NCI-H2196 (cell line): ENCODE measurements around the gene SNX33.
"Not testable (repeated sequence)": the region's sequence is repeated elsewhere in the genome, so short reads cannot be mapped to it uniquely, and the experiment has no call there.

ENCODE experiments used
- DNase-seq: peaks from one replicate; lab custom pipeline; 2025; ENCODE audit not compliant: unreplicated experiment; lab: John Stamatoyannopoulos, UW

SNX33 gene

DNA sequence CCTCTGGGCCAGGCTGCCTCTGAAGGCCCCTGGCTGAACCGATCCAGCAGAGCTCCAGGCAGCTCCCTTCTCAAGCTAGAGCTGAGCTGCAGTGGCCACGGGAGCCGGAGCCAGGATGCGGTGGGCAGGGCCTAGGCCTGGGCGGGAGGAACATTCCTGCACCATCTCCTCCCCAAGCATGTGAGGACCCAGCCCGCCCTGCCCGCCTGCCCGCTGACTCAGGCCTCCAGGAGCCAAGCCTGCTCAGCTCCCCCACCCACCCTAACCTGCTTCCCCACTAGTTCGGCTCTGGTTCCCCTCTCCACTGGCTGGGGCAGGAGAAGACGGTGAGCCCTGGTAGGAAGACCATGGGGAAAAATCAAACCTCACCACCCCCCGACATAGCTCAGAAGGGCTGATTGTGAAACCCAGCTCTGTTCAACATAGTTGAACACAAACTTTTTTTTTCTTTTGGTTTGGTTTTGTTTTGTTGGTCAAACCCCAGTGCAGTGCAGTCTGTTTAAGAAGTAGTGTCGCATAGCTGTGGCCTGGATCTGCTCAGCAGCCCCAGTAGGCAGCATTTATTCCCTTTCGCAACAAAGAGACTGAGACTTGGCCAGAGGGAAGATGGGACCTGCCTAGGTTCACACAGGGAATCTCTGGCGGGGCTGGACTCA, 13.5 kb downstream of the SNX33 start:
- no peak for DNase-seq

DNA sequence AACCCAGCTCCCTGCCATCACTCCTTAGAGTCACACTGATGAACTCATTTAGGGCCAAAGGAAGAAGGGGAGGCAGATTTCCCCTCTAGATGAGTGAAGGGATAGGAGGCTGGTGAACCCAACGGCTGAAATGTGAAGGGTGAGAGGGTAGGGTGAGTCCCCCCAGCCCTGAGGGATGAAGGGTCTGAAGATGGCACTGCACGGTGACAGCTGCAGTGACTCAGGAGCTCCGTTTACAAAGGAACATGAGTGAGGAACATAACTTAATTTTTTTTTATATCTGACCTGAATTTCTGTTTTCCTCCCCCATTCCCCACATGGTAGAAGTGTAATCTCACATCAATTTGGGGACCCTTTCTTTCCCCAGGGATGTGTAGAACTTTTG, 14.0 kb downstream of the SNX33 start:
- DNase-seq = no peak

DNA sequence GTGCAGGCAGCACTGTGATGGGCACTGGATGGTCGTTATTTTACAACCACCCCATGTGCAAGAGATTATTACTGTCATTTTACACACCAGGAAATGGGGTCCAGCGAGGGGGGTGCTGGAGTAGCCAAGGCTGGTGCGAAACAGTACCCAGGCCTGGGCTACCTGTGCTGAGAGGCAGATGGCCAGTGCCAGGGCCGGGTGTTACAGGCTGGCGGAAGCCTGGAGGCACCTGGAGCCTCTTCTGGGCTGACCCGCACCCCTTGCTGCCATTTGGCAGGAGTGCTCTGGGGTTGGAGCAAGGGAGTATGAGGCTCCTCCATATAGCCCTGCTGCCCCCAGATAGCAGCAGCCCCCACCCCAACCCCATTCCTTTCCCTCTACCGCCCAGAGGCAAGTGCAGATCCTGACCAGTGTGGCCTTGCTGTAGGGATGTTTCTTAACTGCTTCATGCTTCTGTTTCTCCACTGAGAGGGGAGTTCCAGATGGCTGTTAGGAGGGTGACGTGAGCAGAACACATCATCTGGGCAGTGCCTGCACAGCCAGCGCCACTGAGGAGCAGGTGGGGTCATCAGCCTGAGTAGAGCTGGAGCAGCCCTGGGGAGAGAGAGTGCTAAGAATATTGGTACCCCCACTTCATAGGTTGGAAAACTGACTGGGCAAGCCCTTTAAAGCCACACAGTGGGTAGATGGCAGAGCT, 15.3 kb downstream of the SNX33 start:
- no peak for DNase-seq

DNA sequence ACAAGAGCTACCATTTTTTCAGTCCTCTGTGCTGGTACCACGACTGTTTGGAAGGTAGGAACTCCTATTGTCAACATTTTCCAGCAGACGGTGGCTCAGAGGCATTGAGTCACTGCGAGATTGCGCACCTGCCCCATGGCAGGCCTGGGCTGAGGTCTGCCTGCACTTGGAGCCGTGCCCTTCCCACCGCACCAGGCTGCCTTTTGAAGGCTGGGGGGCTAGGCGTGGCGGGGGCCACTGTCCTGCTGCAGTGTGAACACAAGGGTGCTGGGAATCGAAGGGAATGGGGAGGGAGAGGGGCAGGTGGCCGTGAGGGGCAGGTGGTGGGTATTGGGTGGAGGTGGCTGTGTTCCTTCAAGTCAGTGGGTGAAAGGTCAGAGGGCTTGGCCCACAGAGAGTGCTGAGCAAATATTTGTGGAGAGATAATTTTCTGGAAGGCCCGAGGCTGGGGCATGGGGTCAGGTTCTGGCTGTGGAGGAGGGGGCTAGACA, 16.3 kb downstream of the SNX33 start:
- peak; percentile 53 for DNase-seq

DNA sequence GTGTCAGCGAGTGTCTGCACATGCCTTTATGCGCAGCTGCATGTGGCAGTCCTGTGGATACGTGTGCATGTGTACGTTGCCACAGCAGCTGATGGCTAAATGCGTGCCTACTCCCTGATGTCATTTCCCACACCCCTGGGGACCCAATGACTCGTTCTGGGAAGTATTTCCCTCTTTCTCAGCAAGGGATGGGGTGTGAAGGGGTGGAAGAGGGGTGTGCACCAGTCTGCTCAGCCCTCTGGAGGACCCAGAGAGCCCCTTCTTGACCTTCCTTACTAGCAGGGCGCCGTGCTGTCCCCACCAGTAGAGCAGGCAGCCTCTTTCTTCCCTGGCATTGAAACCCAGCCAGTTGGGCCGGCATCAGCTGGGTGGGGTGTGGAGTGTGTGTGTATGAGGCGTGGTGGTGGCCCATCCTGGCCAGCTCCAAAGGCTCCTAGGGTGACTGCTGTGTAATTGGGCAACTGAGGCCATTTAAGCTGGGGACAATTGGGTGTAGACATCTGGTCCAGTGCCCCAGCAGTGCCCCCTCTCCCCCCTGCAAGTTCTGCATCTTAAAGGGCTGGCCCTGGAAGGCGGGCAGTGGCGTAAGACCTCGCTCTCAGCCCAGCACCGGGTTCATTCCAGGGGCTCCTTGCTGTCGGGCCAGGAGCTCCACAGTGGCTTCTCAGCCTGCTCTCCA, 19.2 kb downstream of the SNX33 start:
- no peak for DNase-seq

DNA sequence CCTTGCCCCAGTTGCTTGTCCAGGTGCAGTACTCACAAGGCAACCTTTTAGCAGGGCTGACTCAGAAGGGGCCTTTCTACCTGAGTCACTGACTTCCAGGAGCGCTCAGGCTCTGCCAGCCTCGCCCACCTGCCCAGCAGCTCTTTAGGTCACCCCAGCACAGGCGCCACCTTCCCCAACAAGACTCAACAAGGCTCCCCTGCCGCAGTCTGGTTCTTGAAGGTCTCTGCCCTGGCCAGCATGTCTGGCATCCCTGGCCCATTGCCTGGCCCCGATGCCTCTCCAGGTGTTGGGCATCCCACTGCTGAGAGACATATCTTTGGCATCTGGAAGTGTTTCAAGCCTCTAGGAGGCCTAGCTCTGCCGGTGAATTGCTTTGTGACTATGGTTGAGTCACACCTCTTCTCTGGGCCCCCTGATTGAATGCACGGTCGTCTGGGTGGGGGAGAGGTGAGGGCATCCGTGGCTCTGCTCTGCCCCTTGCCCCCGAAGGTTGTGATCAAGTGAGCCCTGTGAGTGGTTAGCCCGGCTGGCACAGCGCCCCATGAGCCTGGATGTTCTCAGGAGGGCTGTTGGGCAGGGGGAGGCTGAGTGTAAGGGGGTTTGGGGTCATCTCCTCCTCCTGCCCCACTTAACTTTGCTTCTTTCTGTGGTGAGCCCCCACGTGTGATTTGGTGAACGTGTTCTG, 21.6 kb downstream of the SNX33 start:
- DNase-seq = peak; percentile 28

DNA sequence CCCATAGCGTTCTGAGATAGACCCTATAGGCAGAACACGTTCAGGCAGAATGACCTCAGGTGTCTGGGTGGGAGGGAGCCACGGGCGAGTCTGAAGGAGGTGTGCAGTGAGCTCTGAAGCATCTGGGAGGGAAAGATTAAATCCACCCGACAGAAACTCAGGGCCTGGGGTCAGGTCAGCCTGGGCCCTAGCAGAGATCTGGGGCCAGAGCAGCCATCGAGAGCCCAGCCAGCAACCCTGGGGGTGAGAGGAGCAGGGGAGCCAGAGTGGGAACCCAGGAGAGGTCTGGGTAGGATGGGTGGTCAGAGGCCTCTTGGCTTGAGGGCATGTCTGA, 22.1 kb downstream of the SNX33 start:
- no peak for DNase-seq

DNA sequence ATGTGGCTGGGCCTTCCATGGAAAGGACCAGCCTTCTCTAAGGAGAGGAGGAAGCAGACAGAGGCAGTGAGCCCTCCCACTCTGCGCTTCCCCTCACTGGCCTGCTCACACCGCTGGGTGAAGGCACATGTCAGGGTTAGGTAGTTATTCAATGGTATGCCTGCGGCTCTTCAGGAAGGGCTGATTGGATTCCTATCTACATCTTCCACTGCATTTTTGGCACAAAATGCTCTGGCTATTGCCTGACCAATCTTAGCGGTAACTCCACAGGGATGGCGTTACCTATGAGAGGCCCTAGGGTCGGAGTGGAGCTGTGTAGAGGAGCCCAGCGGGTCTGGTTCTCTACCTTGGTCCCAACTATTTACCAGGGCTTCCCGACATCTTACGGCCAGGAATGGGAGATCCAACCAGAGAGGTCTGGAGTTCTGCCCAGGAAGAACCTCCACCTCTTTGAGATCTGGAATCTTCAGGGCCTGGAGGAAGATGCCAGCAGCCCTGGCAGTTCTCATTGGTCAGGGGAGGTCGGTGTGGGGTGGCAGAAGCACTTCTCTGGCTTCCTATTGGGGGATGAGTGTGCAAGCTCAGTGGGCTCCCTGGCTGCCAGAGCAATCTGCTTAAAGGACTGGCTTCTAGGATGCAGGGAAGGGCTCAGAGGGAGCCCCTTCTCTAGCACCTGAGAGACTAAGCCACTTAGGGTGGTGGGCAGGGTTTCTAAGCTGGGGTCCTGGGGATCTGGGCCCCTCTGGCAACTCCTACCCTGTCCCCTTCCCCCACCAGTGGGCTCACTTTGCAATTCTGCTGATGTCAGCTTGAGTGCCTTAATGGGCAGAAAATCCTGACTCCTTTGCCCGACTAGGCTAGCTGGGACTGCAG, 24.3 kb downstream of the SNX33 start:
- DNase-seq = no peak

DNA sequence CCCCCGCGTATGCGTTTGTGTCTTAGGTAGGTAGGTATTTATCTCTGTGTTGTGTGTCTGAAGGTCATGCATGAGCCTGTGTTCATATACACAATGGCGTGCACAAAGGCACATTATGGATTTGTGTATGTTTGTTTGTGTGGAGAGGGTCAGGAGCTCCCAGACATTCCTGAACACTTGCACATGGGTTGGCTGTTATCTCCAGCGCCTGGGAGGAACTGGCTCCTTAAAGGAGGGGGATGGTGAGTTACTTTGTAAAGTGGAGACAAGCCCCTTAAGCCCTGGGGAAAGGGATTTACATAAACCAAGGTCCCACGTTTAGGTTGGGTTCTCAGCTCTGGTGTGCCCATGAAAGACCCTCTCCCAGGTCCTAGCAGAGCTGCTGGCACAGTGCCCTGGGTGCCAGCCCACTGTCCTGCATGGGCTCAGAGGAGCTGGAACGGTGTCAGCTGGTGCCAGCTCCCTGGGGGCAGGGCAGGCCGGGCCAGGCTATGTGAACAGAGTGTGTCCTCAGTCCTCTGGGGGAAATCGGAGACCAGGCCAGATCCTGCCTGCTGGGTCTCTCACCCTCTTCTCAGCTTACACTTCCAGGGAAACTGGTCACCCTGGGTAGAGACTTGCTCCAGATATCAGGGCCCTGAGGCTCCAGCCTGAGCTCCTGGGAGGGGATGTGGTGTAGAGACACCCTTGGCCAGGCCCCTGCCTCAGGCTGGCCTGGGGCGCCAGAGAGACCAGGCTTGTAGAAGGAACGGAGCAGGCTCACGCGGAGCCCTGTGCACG, 25.1 kb downstream of the SNX33 start:
- no peak for DNase-seq

DNA sequence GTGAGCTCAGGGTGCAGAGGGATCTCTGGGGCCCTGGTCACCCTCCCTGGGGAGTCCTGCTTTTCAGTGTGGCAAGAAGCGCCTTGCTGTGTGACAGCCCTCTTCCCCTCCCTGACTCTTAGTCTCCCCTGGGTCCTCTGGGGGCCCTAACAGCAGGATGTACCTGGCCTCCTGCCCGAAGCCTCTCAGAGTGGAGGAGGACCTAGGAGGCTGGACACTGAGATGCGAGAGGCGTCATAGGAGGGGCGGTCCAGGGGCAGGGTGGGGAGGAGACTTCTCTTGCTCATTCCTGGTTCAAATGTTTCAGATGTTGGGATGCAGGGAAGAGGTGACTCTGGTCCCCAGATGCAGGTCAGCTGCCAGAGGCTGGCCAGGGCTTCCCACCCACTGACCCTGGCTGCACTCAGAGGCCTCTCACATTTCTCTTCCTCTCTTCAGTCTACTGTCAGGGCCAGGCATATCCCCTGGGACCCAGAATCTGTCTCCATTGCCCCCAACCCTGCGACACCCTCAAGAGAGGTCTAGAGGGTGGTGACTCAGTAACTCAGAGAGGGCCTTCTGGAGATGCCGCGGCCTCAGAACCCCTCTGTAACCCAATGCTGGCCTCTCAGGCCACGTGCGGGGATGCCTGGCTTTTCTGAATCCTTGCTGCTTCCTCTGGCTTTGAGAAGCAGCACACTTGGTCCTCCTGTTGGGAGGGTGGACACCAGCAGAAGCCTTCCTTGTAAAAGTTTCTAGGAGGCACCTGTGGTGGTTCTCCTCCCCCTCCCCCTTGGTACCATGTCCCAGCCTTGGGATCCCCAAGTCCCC, 25.9 kb downstream of the SNX33 start:
- DNase-seq = no peak

DNA sequence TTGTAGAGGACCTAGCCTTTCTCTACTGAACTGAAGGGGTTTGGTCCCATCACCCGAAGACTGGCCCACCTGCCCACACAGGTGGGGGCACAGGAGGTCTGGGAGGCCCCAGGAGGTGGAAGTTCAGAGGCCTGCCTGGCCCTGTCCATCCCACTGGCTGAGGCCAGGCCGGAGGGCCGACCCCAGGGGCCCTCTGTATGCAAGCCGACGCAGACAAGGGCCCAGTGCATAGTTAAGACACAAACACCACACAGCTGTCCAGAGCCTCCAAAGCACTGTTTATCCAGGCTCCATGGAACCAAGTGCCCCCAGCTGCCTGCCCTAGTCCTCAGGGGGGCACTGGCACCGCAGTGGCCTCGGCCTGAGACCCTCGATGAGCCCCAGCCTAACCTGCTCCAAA, 26.7 kb downstream of the SNX33 start:
- DNase-seq = no peak

DNA sequence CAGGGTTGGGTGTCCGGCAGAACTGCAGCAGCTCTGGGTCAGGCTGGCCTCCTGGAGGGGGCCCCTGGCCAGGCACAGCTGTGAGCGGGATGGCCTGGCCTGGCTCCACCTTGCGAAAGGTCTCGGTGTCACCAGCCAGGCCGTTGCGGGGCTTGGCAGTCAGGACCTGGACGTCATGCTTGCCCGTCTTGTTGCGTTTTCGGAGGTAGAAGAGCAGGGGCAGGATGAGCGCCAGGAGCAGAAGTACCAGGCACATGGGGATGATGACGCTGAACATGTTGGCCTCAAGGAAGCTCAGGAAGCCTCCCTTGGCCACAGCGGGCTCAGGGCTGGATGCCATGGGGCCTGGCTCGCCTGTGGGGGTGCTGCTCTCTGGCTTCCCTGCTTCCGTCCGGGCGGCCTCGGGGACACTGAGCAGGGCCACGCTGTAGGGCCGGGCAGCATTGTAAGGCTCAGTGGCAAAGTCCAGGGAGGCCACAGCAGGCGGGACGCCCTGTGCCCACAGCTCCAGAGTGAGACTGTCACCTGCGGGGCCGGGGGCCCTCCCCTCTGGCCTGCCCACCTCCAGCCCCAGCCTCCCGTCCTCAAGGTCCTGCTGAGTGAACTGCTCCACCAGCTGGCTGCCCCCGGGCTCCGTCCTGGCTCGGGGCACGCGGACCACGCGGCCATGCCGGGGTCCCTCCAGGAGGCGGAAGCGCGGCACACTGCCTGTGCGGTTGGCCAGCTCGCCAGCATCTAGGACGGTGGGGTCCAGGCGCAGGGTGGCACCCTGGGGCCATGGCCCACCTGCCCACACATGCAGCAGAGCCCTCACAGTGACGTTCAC, 28.1 kb downstream of the SNX33 start:
- DNase-seq = no peak

DNA sequence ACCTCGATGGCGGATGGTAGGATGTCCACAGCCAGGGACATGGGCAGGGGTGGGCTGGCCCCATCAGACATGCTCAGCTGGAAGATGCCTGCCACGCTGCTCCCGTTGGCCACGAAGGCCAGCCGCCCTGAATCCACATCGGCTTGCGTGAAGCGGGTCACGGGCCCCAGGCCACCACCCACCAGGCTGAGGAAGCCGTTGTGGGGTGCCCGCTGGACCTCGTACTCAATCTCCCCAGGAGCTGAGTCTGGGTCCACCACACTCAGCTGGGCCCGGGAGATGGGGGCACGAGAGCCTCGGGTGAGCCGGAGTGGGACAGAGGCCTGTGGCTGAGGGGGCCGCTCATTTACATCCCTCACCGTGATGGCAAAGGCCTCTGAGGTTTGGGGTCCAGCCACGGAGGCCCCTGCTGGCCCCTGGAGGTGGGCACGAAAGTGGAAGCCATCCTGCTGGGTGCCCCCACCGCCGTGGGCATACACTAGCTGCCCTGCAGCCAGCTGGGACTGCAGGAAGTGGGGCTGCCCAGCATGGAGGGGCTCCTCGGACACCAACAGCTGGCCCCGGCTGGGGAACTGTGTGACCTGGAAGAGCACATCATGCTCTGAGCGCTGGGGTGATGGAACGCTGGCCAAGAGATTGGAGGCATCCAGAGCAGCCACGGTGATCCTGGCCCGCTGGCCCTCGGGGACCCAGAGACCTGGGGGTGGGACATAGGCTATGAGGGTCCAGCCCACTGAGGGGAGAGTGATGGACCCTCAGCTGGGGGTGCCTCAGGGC, 29.2 kb downstream of the SNX33 start:
- DNase-seq = no peak

DNA sequence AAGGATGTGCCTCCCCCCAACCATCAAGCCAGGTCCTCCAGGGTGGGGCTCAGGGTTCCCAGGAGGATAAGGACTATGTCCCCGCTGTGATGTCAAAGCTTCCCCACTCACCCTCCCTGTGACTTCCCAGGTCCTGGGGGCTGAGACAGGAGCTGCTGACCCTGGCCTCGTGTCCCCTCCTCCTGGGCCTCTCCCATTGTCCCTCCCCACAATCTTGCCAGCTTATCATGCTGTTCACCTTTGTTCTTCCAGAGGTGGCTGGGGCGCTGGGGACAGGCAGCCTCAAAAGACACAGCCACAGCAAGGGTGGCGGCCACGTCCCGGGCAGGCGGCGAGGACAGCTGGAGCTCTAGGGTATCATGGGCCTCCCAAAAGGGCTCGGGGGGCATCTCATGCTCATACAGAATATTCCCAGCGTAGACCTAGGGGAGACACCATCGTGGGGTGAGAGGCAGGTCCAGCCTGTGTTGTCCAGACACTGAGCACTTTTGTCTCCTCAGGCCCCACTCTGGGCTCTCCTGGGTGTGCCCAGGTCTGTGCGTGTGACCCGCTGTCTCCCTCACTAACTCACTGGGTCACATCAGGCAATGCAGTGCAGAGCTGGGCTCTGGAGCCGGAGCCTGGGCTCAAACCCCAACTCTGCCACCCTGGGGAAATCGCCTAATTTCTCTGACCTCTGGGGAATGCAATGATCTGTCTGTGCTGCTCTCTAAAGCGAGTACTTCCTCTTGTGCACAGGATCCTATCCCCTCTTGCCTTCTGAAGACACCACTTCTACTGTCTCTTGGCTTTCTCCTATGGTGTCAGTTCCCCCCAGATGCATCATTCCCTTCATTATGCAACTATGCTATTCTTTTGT, 30.0 kb downstream of the SNX33 start:
- no peak for DNase-seq

DNA sequence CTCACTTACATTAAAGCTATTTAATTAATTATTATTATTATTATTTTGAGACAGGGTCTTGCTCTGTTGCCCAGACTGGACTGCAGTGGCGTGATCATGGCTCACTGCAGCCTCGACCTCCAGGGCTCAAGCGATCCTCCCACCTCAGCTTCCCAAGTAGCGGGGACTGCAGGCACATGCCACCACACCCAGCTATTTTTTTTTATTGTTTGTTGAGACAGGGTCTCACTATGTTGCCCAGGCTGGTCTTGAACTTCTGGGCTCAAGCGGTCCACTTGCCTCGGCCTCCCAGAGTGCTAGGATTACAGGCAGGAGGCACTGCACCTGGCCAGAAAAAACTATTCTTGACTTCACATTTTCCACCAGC, 30.6 kb downstream of the SNX33 start:
- DNase-seq = not testable (repeated sequence)

DNA sequence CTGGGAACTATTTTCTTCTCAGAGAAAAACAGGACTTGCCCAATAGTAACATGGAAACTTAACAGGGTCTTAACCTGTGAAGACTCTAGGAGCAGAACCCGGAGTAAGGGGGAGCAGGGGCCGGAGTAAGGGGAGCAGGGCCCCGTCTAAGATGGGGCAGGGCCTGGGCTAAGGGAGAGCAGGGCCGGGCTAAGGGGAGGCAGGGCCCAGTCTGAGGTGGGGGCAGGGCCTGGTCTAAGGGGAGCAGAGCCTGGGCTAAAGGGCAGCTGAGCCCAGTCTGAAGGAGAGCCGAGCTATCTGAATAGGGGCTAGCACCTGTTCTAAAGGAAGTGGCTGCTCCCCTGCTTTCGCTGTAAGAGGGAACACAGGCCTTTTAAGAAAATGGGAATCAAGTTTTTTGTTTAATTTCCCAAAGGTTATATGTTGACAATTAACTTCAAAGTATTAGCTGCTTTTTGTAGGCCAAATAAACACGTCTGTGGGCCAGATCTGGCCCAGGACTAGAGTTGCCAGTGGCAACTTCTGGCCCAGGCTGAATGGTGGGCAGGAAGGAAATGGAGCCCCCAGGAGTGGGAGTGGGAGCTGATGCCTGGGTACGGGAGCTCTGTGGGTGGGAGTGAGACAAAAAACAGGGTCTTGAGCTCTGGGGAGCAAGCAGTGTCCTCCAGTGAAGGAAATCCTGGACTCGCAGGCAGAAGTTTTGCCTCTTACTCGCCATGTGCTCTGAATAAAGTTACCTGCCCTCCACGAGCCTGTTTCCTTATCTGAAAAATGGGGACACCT, 32.5 kb downstream of the SNX33 start:
- no peak for DNase-seq
